Mesendoderm (in vitro differentiated cells): ENCODE measurements around the gene PBX1.

Experiments used
- DNase-seq: peaks from one replicate; pipeline ENCODE4 v3.0.0; 2013
- H2AK5ac ChIP-seq: 2 replicates; pipeline ENCODE4 v1.6.1; 2013; ENCODE audit warnings: low read length, inconsistent platforms
- H2BK120ac ChIP-seq: 2 replicates; pipeline ENCODE4 v1.6.1; 2013; ENCODE audit warnings: low read depth, mild to moderate bottlenecking, low read length, moderate library complexity, mixed read lengths
- H2BK15ac ChIP-seq: replicated peaks from 2 replicates; pipeline ENCODE4 v1.6.1; 2013; ENCODE audit warnings: low read depth, mild to moderate bottlenecking, moderate library complexity
- H2BK5ac ChIP-seq: 2 replicates; pipeline ENCODE4 v1.6.1; 2013; ENCODE audit warnings: low read length, inconsistent platforms
- H3K18ac ChIP-seq: 2 replicates; pipeline ENCODE4 v1.6.1; 2013; ENCODE audit warnings: mild to moderate bottlenecking, low read length, mixed read lengths
- H3K23ac ChIP-seq: one replicate; pipeline ENCODE4 v1.6.1; 2013; ENCODE audit warnings: low read length
- H3K27ac ChIP-seq: 2 replicates; pipeline ENCODE4 v1.5.1; 2013; ENCODE audit warnings: low read depth, mild to moderate bottlenecking, inconsistent platforms, low read length, moderate library complexity
- H3K27me3 ChIP-seq: 2 replicates; pipeline ENCODE4 v1.6.1; 2013; ENCODE audit warnings: low read length, control low read depth, mild to moderate bottlenecking, inconsistent platforms; ENCODE audit not compliant: insufficient read depth, poor library complexity
- H3K36me3 ChIP-seq: 2 replicates; pipeline ENCODE4 v1.6.1; 2013; ENCODE audit warnings: low read length, inconsistent platforms; ENCODE audit not compliant: control insufficient read depth, insufficient read depth
- H3K4ac ChIP-seq: one replicate; pipeline ENCODE4 v1.6.1; 2013; ENCODE audit warnings: low read depth, mild to moderate bottlenecking, low read length, moderate library complexity
- H3K4me1 ChIP-seq: 2 replicates; pipeline ENCODE4 v1.6.1; 2013; ENCODE audit warnings: low read depth, low read length, inconsistent platforms; ENCODE audit not compliant: control insufficient read depth
- H3K4me2 ChIP-seq: 2 replicates; pipeline ENCODE4 v1.6.1; 2013; ENCODE audit warnings: low read length
- H3K4me3 ChIP-seq: 2 replicates; pipeline ENCODE4 v1.5.1; 2013; ENCODE audit warnings: mild to moderate bottlenecking, low read length
- H3K56ac ChIP-seq: one replicate; pipeline ENCODE4 v1.6.1; 2013; ENCODE audit warnings: low read length
- H3K79me1 ChIP-seq: 2 replicates; pipeline ENCODE4 v1.6.1; 2013; ENCODE audit warnings: low read length, inconsistent platforms
- H3K79me2 ChIP-seq: 2 replicates; pipeline ENCODE4 v1.6.1; 2013; ENCODE audit warnings: mild to moderate bottlenecking, low read length; ENCODE audit not compliant: control insufficient read depth, insufficient read depth
- H3K9ac ChIP-seq: 2 replicates; pipeline ENCODE4 v1.6.1; 2013; ENCODE audit warnings: low read length, inconsistent platforms
- H4K5ac ChIP-seq: one replicate; pipeline ENCODE4 v1.6.1; 2013; ENCODE audit warnings: low read length
- H4K8ac ChIP-seq: one replicate; pipeline ENCODE4 v1.6.1; 2013; ENCODE audit warnings: low read depth, mild to moderate bottlenecking, control low read depth, low read length, moderate library complexity
- WGBS: extraction: QIAGEN DNeasy Blood & Tissue Kit; methylation state at CpG from one replicate; pipeline ENCODE4 v1.1.7; 2013; ENCODE audit warnings: low lambda C conversion rate, missing lambda C conversion rate; ENCODE audit not compliant: insufficient coverage; ENCODE audit errors: extremely low coverage; 5-methylcytosine and 5-hydroxymethylcytosine counted together

Gene PBX1

GRCh38 chr1:164654200-164654599 is 95.2 kb downstream of the PBX1 start:
- H3K56ac ChIP-seq, result no peak overlapping the region
- no peak overlapping the region for H4K5ac ChIP-seq
- H3K27me3 ChIP-seq, result no peaks in the 10 kb centered on the region
- H3K4me2 ChIP-seq, result no peak overlapping the region
- no peak for DNase-seq
- H2BK15ac ChIP-seq, result no peak overlapping the region
- H3K27ac ChIP-seq, result no peak overlapping the region
- no peak overlapping the region for H3K18ac ChIP-seq
- H3K79me1 ChIP-seq, result peaks cover 5% of the 10 kb centered on the region
- H3K4me3 ChIP-seq, result no peak overlapping the region
- no peaks in the 10 kb centered on the region for H3K36me3 ChIP-seq
- no peak overlapping the region for H4K8ac ChIP-seq
- no peak overlapping the region for H3K4ac ChIP-seq
- no peak overlapping the region for H3K9ac ChIP-seq
- no peak overlapping the region for H3K23ac ChIP-seq
- no peak overlapping the region for H2AK5ac ChIP-seq
- no peak overlapping the region for H2BK120ac ChIP-seq
- H3K4me1 ChIP-seq, result peaks cover 10% of the 10 kb centered on the region
- H2BK5ac ChIP-seq, result no peak overlapping the region
- H3K79me2 ChIP-seq, result peaks cover 2% of the 10 kb centered on the region
- no CpG with 5 or more reads among the region's 3 CpGs for WGBS

GRCh38 chr1:164658864-164659263 is 99.9 kb downstream of the PBX1 start:
- WGBS, result no CpG with 5 or more reads among the region's 3 CpGs

GRCh38 chr1:164659621-164660411 is 100.8 kb downstream of the PBX1 start:
- H2AK5ac ChIP-seq, result no peak overlapping the region
- no peak overlapping the region for H3K56ac ChIP-seq
- H3K4me1 ChIP-seq, result peaks cover 4% of the 10 kb centered on the region
- no peak overlapping the region for H4K8ac ChIP-seq
- H3K27ac ChIP-seq, result no peak overlapping the region
- H3K27me3 ChIP-seq, result no peaks in the 10 kb centered on the region
- H3K23ac ChIP-seq, result peak overlapping the region; percentile 48
- H3K4ac ChIP-seq, result no peak overlapping the region
- no peak overlapping the region for H2BK15ac ChIP-seq
- no peaks in the 10 kb centered on the region for H3K36me3 ChIP-seq
- H2BK120ac ChIP-seq, result no peak overlapping the region
- peaks cover 16% of the 10 kb centered on the region for H3K79me1 ChIP-seq
- H3K79me2 ChIP-seq, result peaks cover 10% of the 10 kb centered on the region
- DNase-seq, result no peak
- H3K4me3 ChIP-seq, result no peak overlapping the region
- no CpG with 5 or more reads among the region's 4 CpGs for WGBS
- no peak overlapping the region for H3K18ac ChIP-seq
- no peak overlapping the region for H3K4me2 ChIP-seq
- H3K9ac ChIP-seq, result no peak overlapping the region
- H4K5ac ChIP-seq, result no peak overlapping the region
- H2BK5ac ChIP-seq, result no peak overlapping the region

More at GRCh38 chr1:164658864-164659263, 99.9 kb downstream of the PBX1 start:
- no peak overlapping the region for H3K4me3 ChIP-seq
- no peak overlapping the region for H3K56ac ChIP-seq
- no peak overlapping the region for H3K4ac ChIP-seq
- no peak overlapping the region for H2AK5ac ChIP-seq
- no peak overlapping the region for H3K9ac ChIP-seq
- no peak overlapping the region for H2BK120ac ChIP-seq
- H3K4me1 ChIP-seq, result peaks cover 4% of the 10 kb centered on the region
- DNase-seq, result no peak
- H3K36me3 ChIP-seq, result no peaks in the 10 kb centered on the region
- H3K27me3 ChIP-seq, result no peaks in the 10 kb centered on the region
- no peak overlapping the region for H4K8ac ChIP-seq
- peaks cover 14% of the 10 kb centered on the region for H3K79me1 ChIP-seq
- H2BK15ac ChIP-seq, result no peak overlapping the region
- H2BK5ac ChIP-seq, result no peak overlapping the region
- H3K23ac ChIP-seq, result no peak overlapping the region
- no peak overlapping the region for H3K27ac ChIP-seq
- H4K5ac ChIP-seq, result no peak overlapping the region
- no peak overlapping the region for H3K4me2 ChIP-seq
- H3K18ac ChIP-seq, result no peak overlapping the region
- H3K79me2 ChIP-seq, result peaks cover 6% of the 10 kb centered on the region

DNA sequence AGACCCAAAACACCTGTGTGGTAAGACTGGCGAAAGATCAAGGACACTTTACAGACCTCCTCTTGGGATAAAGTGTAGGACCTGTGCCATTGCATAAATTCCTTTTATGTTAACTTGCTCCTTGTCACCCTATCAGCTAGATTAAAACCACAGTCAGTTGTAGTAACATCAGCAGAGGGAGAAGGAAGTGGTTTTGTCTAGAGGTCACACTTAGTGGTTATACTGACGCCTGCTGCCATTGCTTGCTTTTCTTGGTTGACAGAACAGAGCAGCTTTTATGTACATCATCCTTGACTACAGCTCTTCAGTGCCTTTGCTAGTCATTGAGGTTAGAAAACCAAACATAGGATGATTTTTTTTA is 101.4 kb downstream of the PBX1 start:
- no peaks in the 10 kb centered on the region for H3K27me3 ChIP-seq
- peaks cover 15% of the 10 kb centered on the region for H3K79me1 ChIP-seq
- H2BK5ac ChIP-seq, result no peak overlapping the region
- no peak overlapping the region for H2AK5ac ChIP-seq
- no peak overlapping the region for H2BK15ac ChIP-seq
- peaks cover 4% of the 10 kb centered on the region for H3K4me1 ChIP-seq
- no peaks in the 10 kb centered on the region for H3K36me3 ChIP-seq
- H3K4me3 ChIP-seq, result no peak overlapping the region
- no peak overlapping the region for H3K27ac ChIP-seq
- H3K79me2 ChIP-seq, result peaks cover 8% of the 10 kb centered on the region
- no peak overlapping the region for H3K9ac ChIP-seq
- no peak overlapping the region for H3K56ac ChIP-seq
- H4K8ac ChIP-seq, result no peak overlapping the region
- H3K18ac ChIP-seq, result no peak overlapping the region
- no peak overlapping the region for H4K5ac ChIP-seq
- no peak overlapping the region for H3K4ac ChIP-seq
- no CpG with 5 or more reads among the region's 2 CpGs for whole genome bisulfite sequencing
- no peak for DNase-seq
- no peak overlapping the region for H3K4me2 ChIP-seq
- H3K23ac ChIP-seq, result no peak overlapping the region
- no peak overlapping the region for H2BK120ac ChIP-seq

DNA sequence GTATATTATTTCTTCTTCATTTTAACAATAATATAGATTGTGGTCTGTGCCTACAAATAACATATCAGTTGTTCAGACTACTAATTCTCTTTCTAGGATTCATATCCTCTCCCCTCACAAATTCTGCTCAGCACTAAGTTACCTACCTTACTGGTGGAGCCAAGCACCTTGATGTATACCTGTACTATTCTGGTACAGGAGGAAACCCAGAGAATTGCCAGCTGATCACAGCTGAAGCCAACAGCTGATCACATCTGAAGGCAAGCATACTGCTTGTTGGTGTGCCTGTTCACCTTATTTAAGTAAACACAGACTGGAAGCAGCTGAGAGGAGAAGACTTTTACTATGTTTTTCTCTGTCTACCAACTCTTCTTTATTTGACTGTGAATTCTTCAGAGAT is 101.8 kb downstream of the PBX1 start:
- Histone ChIP-seq H2BK15ac (no peak overlapping the region), H3K4me2 (no peak overlapping the region), H3K4me1 (peaks cover 4% of the 10 kb centered on the region), H3K27me3 (no peaks in the 10 kb centered on the region), H3K18ac (no peak overlapping the region), H3K36me3 (no peaks in the 10 kb centered on the region), H4K8ac (no peak overlapping the region), H2BK5ac (no peak overlapping the region), H3K56ac (no peak overlapping the region), H4K5ac (no peak overlapping the region), H3K79me1 (peaks cover 17% of the 10 kb centered on the region), H3K9ac (no peak overlapping the region), H3K79me2 (peaks cover 8% of the 10 kb centered on the region), H3K23ac (no peak overlapping the region), H2AK5ac (no peak overlapping the region), H2BK120ac (no peak overlapping the region), H3K4ac (no peak overlapping the region), H3K27ac (no peak overlapping the region), H3K4me3 (no peak overlapping the region)
- DNase-seq, result no peak

GRCh38 chr1:164662462-164662861 is 103.5 kb downstream of the PBX1 start:
- Histone ChIP-seq H3K4ac (no peak overlapping the region), H3K27ac (no peak overlapping the region), H3K4me3 (no peak overlapping the region), H4K8ac (no peak overlapping the region), H3K9ac (no peak overlapping the region), H3K36me3 (no peaks in the 10 kb centered on the region), H3K18ac (no peak overlapping the region), H3K4me2 (no peak overlapping the region), H3K79me1 (peaks cover 22% of the 10 kb centered on the region), H3K4me1 (peaks cover 4% of the 10 kb centered on the region), H3K79me2 (peaks cover 10% of the 10 kb centered on the region), H2BK120ac (no peak overlapping the region), H3K56ac (no peak overlapping the region), H3K23ac (no peak overlapping the region), H2AK5ac (no peak overlapping the region), H4K5ac (no peak overlapping the region), H2BK15ac (no peak overlapping the region), H3K27me3 (no peaks in the 10 kb centered on the region), H2BK5ac (no peak overlapping the region)
- no CpG with 5 or more reads among the region's 5 CpGs for WGBS
- peak; percentile 56 for DNase-seq
